ENCODE measurements around the gene ZNF808. TPM values are rescaled to one million over a fixed set of nuclear protein-coding genes. Genes with fewer than 3 reads are reported as not detected.
A peak's percentile ranks its signal among the peaks of the same experiment; 100 is the strongest.
"Not testable (repeated sequence)": the region's sequence is repeated elsewhere in the genome, so short reads cannot be mapped to it uniquely, and the experiment has no call there.

ZNF808 gene
- polyA plus RNA-seq, 3 donors = 9.0 to 11.1 (median 10.7) TPM

GRCh38 chr19:52535385-52535770 is 7.9 kb downstream of the ZNF808 start:
- peak in 1 of 3 donors; percentile 6 for DNase-seq (ENCODE audit: low read depth in 3 of 3, low spot score in 2 of 3)

GRCh38 chr19:52535771-52536447 is 8.4 kb downstream of the ZNF808 start:
- peak; percentile 29 to 65 (median 62) for DNase-seq (ENCODE audit: low read depth in 3 of 3, low spot score in 2 of 3)

GRCh38 chr19:52536448-52536800 is 9.0 kb downstream of the ZNF808 start:
- DNase-seq (ENCODE audit: low read depth in 3 of 3, low spot score in 2 of 3) = no peak

- not testable (repeated sequence) for DNase-seq (ENCODE audit: low read depth in 3 of 3, low spot score in 2 of 3)
Observed at GRCh38 chr19:52538815-52539214, 11.3 kb downstream of the ZNF808 start.

GRCh38 chr19:52541176-52541575 is 13.7 kb downstream of the ZNF808 start:
- not testable (repeated sequence) for DNase-seq (ENCODE audit: low read depth in 3 of 3, low spot score in 2 of 3)

DNA sequence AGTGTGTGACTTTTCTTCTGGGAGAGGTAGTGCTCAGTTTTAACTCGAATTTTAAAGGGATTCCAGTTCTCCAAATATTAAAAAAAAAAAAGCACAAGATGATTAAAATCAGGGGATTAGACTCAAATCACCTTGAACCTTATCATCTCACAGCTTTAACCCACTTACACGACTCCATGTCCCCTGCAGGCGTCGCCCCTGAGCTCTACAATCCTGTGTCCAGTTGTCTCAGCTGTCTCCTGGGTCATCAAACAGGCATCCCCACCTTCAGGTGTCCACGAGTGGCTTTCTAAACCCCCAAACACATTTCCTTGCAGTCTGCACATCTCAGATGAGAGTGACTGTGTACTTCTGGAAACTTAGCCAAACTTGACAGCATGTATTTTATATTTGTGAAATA is 14.1 kb downstream of the ZNF808 start:
- DNase-seq (ENCODE audit: low read depth in 3 of 3, low spot score in 2 of 3) = no peak

- DNase-seq (ENCODE audit: low read depth in 3 of 3, low spot score in 2 of 3) = not testable (repeated sequence)
Observed at GRCh38 chr19:52542541-52542940, 15.1 kb downstream of the ZNF808 start.

GRCh38 chr19:52542984-52543664 is 15.7 kb downstream of the ZNF808 start:
- no peak for DNase-seq (ENCODE audit: low read depth in 3 of 3, low spot score in 2 of 3)

DNA sequence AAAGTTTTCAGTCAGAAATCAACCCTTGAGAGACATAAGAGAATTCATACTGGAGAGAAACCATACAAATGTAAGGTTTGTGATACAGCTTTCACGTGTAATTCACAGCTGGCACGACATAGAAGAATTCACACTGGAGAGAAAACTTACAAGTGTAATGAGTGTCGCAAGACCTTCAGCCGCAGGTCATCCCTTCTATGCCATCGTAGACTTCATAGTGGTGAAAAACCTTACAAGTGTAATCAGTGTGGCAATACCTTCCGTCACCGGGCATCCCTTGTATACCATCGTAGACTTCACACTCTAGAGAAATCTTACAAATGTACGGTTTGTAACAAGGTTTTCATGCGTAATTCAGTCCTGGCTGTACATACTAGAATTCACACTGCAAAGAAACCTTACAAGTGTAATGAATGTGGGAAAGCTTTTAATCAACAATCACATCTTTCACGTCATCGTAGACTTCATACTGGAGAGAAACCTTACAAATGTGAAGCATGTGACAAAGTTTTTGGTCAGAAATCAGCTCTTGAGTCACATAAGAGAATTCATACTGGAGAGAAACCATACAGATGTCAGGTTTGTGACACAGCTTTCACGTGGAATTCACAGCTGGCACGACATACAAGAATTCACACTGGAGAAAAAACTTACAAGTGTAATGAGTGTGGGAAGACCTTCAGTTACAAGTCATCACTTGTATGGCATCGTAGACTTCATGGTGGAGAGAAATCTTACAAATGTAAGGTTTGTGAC is 26.9 kb downstream of the ZNF808 start:
- no peak for DNase-seq (ENCODE audit: low read depth in 3 of 3, low spot score in 2 of 3)

DNA sequence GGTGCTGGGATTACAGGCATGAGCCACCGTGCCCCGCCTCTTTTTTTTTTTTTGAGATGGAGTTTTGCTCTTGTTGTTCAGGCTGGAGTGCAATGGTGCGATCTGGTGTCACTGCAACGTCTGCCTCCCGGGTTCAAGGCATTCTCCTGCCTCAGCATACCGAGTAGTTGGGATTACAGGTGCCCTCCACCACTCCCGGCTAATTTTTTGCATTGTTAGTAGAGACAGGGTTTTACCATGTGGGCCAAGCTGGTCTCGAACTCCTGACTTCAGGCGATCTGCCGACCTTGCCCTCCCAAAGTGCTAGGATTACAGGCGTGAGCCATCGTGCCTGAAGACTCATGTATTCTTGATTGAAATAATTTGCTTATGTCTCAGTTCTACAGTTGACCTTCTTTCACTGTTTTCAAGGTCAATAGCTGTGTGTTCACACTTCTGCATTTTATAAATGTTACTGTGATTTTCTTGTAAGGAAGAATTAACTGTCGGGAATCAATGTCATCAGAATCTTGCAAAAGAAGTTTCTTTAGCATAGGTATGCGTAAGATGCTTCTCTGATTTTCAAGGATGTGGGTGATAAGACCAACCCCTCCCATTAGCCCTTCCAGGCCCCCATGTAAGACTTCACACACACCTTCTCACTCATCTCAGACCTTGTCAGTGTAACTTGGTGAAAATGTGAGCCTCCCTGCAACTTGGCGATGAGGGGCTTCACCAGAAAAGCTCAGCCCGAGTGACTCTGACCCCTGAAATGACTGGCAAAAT is 29.9 kb downstream of the ZNF808 start:
- DNase-seq (ENCODE audit: low read depth in 3 of 3, low spot score in 2 of 3) = no peak

- DNase-seq (ENCODE audit: low read depth in 3 of 3, low spot score in 2 of 3) = not testable (repeated sequence)
Observed at GRCh38 chr19:52558732-52559445, 31.4 kb downstream of the ZNF808 start.

DNA sequence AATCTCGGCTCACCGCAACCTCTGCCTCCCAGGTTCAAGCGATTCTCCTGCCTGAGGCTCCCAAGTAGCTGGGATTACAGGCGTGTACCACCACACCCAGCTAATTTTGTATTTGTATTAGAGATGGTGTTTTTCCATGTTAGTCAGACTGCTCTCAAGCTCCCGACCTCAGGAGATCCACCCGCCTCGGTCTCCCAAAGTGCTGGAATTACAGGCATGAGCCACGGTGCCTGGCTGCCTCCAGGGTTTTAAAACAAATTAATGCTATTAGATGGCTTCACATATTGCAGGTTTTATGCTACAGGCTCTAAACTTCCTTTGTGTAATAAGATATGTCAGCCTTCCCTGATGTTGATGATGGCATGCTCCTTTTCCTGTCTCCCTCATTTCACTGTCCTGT is 34.1 kb downstream of the ZNF808 start:
- DNase-seq (ENCODE audit: low read depth in 3 of 3, low spot score in 2 of 3) = not testable (repeated sequence)

DNA sequence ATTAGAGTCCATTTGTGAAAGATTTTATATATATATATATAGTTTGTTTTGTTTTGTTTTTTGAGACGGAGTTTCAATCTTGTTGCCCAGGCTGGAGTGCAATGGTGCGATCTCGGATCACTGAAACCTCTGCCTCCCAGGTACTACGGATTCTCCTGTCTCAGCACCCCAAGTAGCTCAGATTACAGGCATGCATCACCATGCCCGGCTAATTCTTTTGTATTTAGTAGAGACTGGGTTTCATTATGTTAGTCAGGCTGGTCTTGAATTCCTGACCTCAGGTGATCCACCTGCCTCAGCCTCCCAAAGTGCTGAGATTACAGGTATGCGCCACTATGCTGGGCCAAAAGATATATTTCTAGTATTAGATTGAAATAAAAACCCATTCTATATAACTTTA is 38.7 kb downstream of the ZNF808 start:
- no peak for DNase-seq (ENCODE audit: low read depth in 3 of 3, low spot score in 2 of 3)

DNA sequence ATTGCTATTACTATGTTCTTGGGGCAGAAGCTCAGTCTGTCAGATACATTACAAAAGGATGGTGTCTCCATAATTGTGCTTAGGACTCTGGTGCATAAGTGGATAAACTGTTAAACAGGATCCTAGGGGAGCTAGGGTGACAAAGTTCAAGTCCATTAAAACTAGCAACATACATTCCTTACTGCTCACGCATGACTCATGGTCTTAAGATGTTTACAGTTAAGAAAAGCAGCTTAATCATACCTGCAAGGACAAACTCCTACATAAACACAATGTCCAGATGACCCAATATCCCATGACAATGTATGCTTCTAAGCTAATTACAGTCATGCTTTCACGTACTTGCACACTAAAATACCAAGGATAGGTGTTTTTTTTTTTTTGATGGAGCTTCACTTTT is 39.1 kb downstream of the ZNF808 start:
- DNase-seq (ENCODE audit: low read depth in 3 of 3, low spot score in 2 of 3) = no peak

GRCh38 chr19:52567921-52568320 is 40.5 kb downstream of the ZNF808 start:
- no peak for DNase-seq (ENCODE audit: low read depth in 3 of 3, low spot score in 2 of 3)

GRCh38 chr19:52569638-52569999 is 42.2 kb downstream of the ZNF808 start:
- DNase-seq (ENCODE audit: low read depth in 3 of 3, low spot score in 2 of 3) = peak in 2 of 3 donors; percentile 31 to 36

DNA sequence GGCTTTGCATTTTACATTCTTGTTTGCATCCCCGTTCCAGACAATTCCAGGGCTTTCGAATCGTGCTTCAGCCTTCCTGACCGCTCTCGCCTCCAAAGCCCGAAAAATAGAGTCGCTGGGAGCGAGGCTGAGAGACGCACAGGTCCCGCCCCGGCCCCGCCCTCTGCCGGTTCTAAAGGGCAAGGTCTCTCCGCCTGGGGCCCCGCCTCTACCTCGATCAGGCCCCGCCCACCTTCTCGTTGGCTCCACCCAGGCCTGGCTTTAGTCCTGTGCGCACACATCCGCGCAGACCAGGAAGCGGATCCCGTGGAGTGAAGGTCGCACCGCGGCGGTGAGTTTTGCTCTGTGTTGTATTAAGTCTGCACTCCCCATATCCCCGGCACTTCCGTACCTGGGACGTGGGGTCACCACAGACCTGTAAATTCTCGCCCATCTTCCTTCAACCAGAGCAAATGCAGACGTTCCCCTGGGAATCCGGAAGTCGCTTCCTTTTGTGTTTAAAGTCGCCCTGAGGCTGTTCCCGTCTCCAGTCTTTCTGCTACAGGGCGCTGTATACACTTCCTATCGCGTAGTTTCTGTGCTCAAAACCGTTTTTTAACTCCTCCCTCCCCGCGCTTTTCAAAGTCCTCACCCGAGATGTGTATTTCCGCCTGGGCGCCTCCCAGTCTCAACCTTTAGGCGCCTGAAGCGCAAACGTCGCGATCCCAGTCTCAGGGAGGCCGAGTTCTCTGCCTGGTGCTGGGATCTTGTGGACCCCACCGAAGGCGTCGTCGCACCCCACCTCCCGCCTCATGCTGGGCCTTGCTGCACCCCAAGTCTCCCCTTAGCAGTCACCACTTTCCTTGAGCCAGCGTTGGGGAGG is 42.8 kb downstream of the ZNF808 start, which contains the start of gene ZNF701:
Gene ZNF701 (plus strand): TSS at position 288 of the 862 bp plus-strand sequence. CDS start 3,861 bp downstream, outside the sequence.
- peak; percentile 81 to 87 (median 86) for DNase-seq (ENCODE audit: low read depth in 3 of 3, low spot score in 2 of 3)

- no peak for DNase-seq (ENCODE audit: low read depth in 3 of 3, low spot score in 2 of 3)
Observed at GRCh38 chr19:52584736-52585440, 57.4 kb downstream of the ZNF808 start.

DNA sequence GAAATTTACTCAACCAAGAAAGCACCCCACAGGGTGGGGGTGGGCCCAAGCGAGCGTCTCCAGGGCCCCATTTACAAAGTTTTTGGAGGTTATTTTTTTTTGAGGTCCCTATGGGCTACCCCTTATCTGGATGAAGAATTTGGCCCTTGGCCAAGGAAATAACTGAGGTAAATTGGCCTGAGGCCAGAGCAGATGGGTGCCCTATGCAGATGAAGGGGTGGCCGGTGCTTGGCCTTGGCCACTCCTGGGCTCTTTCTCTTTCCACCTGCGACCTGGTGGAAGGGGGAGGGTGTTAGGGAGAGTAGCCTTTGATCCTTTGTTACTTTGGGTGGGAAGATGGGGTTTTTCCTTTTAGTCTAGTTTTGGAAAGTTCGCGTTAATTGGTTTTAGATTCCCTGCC is 58.1 kb downstream of the ZNF808 start:
- DNase-seq (ENCODE audit: low read depth in 3 of 3, low spot score in 2 of 3) = no peak
